NCI-H1048 (cell line): ENCODE results near the gene ATP10A.
"Not testable (repeated sequence)": the region's sequence is repeated elsewhere in the genome, so short reads cannot be mapped to it uniquely, and the experiment has no call there.

Source experiments
- DNase-seq: peaks from one replicate; lab custom pipeline; 2025; lab: John Stamatoyannopoulos, UW

Gene ATP10A

GRCh38 chr15:25792128-25792527, 71.0 kb downstream of the ATP10A start:
- DNase-seq, result no peak

- no peak for DNase-seq
These were observed 73.0 kb downstream of the ATP10A start for GRCh38 chr15:25790000-25790660.

GRCh38 chr15:25789616-25789999, 73.5 kb downstream of the ATP10A start:
- no peak for DNase-seq

- no peak for DNase-seq
These were observed 73.9 kb downstream of the ATP10A start for GRCh38 chr15:25789211-25789610.

GRCh38 chr15:25787855-25788520, 75.1 kb downstream of the ATP10A start:
- DNase-seq, result no peak

GRCh38 chr15:25787381-25787780, 75.7 kb downstream of the ATP10A start:
- no peak for DNase-seq

GRCh38 chr15:25786040-25786439, 77.1 kb downstream of the ATP10A start:
- DNase-seq, result no peak

- DNase-seq, result no peak
These were observed 77.5 kb downstream of the ATP10A start for GRCh38 chr15:25785641-25786025.

GRCh38 chr15:25784876-25785640, 78.1 kb downstream of the ATP10A start:
- no peak for DNase-seq

- peak; percentile 9 for DNase-seq
These were observed 79.3 kb downstream of the ATP10A start for GRCh38 chr15:25783607-25784540.

- DNase-seq, result no peak
These were observed 80.0 kb downstream of the ATP10A start for GRCh38 chr15:25783134-25783533.

- DNase-seq, result no peak
These were observed 82.5 kb downstream of the ATP10A start for GRCh38 chr15:25780479-25781255.

GRCh38 chr15:25778161-25778560, 85.0 kb downstream of the ATP10A start:
- DNase-seq, result no peak

- no peak for DNase-seq
These were observed 86.1 kb downstream of the ATP10A start for GRCh38 chr15:25777037-25777436.

- DNase-seq, result no peak
These were observed 86.9 kb downstream of the ATP10A start for GRCh38 chr15:25776071-25776746.

- no peak for DNase-seq
These were observed 87.7 kb downstream of the ATP10A start for GRCh38 chr15:25775317-25775912.

GRCh38 chr15:25774871-25775270, 88.3 kb downstream of the ATP10A start:
- no peak for DNase-seq

- no peak for DNase-seq
These were observed 89.9 kb downstream of the ATP10A start for GRCh38 chr15:25773248-25773647.

GRCh38 chr15:25772500-25772899, 90.6 kb downstream of the ATP10A start:
- DNase-seq, result no peak

GRCh38 chr15:25771736-25772135, 91.4 kb downstream of the ATP10A start:
- not testable (repeated sequence) for DNase-seq
